ENCODE results near the gene PCNX2. TPM values are rescaled to one million over a fixed set of nuclear protein-coding genes. Genes with fewer than 3 reads are reported as not detected.

Gene PCNX2
- total RNA-seq, 3 donors from 2014 or later (not counting 1 experiment from before 2014, with no cell fraction given) = 12.9 to 25.8 (median 16.0) TPM

- 31% methylated on average over 2 of the region's 2 CpGs for whole genome bisulfite sequencing (ENCODE audit: insufficient coverage)
- Mint-ChIP-seq H3K9me3 (no peaks in the 10 kb centered on the region), H3K4me1 (no peaks in the 10 kb centered on the region), H3K27ac (no peak overlapping the region), H3K27me3 (ENCODE audit: low read depth in 2 of 2) (no peaks in the 10 kb centered on the region), H3K36me3 (no peaks in the 10 kb centered on the region), H3K4me3 (no peak overlapping the region)
- no peaks in the 10 kb centered on the region for H3K27me3 ChIP-seq (ENCODE audit: control insufficient read depth, insufficient read depth, low read length)
- TF ChIP-seq CTCF (IDR thresholded peaks at IDR 0.05) = no peak
- intact Hi-C loops (cut with micrococcal nuclease) = no loop called here
- no peak for ATAC-seq
- no peak overlapping the region for H3K4me3 ChIP-seq (ENCODE audit: low read length)
- H3K9me3 ChIP-seq (ENCODE audit: control insufficient read depth, insufficient read depth, low read length) = no peaks in the 10 kb centered on the region
- DNase-seq = no peak
- H3K36me3 ChIP-seq (ENCODE audit: control insufficient read depth, insufficient read depth, low read length) = no peaks in the 10 kb centered on the region
- H3K27ac ChIP-seq (ENCODE audit: low read length) = no peak overlapping the region
- no peaks in the 10 kb centered on the region for H3K4me1 ChIP-seq (ENCODE audit: control insufficient read depth, insufficient read depth, low read length)
Measured at GRCh38 chr1:233015965-233016364, 279.6 kb downstream of the PCNX2 start.

DNA sequence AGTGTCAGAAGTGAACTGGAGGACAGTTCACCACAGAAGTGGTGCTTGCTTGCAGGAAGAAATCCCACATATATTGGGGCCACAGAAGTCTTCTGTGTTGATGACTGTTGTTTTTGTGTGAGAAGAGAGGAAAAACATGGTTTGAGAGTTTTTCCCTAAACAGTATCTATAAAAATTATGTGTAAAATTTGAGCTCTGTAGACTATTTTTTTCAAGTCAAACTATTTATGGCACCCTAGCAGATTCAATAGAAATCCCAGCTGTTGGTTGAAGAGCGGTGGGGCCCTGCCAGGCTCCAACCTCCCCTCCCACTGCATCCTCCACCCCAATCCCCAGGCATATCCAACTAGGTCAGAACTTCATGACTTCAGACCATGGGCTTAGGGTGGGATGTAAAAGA lies 283.5 kb downstream of the PCNX2 start:
- Histone ChIP-seq H3K4me1 (ENCODE audit: control insufficient read depth, insufficient read depth, low read length) (no peaks in the 10 kb centered on the region), H3K27me3 (ENCODE audit: control insufficient read depth, insufficient read depth, low read length) (no peaks in the 10 kb centered on the region), H3K9me3 (ENCODE audit: control insufficient read depth, insufficient read depth, low read length) (no peaks in the 10 kb centered on the region), H3K27ac (ENCODE audit: low read length) (no peak overlapping the region), H3K4me3 (ENCODE audit: low read length) (no peak overlapping the region), H3K36me3 (ENCODE audit: control insufficient read depth, insufficient read depth, low read length) (no peaks in the 10 kb centered on the region)
- DNase-seq = no peak
- no peak for TF ChIP-seq CTCF (IDR thresholded peaks at IDR 0.05)
- no peaks in the 10 kb centered on the region for H3K27me3 Mint-ChIP-seq (ENCODE audit: low read depth in 2 of 2)
- intact Hi-C loops (cut with micrococcal nuclease) = no loop called here
- no peaks in the 10 kb centered on the region for H3K4me1 Mint-ChIP-seq
- no peak for ATAC-seq
- H3K9me3 Mint-ChIP-seq = no peaks in the 10 kb centered on the region
- H3K4me3 Mint-ChIP-seq = no peak overlapping the region
- no peaks in the 10 kb centered on the region for H3K36me3 Mint-ChIP-seq
- H3K27ac Mint-ChIP-seq = no peak overlapping the region
- WGBS (ENCODE audit: insufficient coverage) = 100% methylated on average over 1 of the region's 1 CpG

- ATAC-seq (no peak), DNase-seq (no peak)
- TF ChIP-seq CTCF (IDR thresholded peaks at IDR 0.05) = no peak
- Mint-ChIP-seq H3K27me3 (ENCODE audit: low read depth in 2 of 2) (no peaks in the 10 kb centered on the region), H3K4me3 (no peak overlapping the region), H3K36me3 (no peaks in the 10 kb centered on the region), H3K27ac (no peak overlapping the region), H3K9me3 (no peaks in the 10 kb centered on the region), H3K4me1 (no peaks in the 10 kb centered on the region)
- no peak overlapping the region for H3K4me3 ChIP-seq (ENCODE audit: low read length)
- no peaks in the 10 kb centered on the region for H3K27me3 ChIP-seq (ENCODE audit: control insufficient read depth, insufficient read depth, low read length)
- H3K9me3 ChIP-seq (ENCODE audit: control insufficient read depth, insufficient read depth, low read length) = no peaks in the 10 kb centered on the region
- H3K27ac ChIP-seq (ENCODE audit: low read length) = no peak overlapping the region
- no peaks in the 10 kb centered on the region for H3K36me3 ChIP-seq (ENCODE audit: control insufficient read depth, insufficient read depth, low read length)
- 66% methylated on average over 3 of the region's 3 CpGs for WGBS (ENCODE audit: insufficient coverage)
- intact Hi-C loops (cut with micrococcal nuclease) = no loop called here
- H3K4me1 ChIP-seq (ENCODE audit: control insufficient read depth, insufficient read depth, low read length) = no peaks in the 10 kb centered on the region
Measured at GRCh38 chr1:233010146-233010545, 285.4 kb downstream of the PCNX2 start.

DNA sequence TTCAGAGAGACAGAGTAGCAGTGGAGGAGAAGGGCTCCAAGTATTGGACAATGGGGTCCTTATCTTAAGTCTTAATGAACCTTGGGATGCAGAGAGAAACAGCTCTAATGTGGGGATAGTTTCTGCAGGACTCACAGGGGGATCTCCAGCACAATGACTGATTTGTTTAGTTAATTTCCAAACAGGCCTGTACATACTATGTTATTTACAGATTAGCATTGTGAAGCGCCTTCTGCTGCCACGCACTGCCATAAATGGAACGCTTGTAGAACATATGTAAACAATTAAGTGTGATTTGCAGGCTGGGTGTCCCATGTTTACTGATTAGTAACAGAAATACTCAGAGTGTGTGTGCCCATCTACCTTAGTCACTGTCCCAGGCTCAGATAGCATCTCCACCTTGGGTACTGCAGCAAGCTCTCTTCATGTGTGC lies 289.0 kb downstream of the PCNX2 start:
- intact Hi-C loops (cut with micrococcal nuclease) = no loop called here
- no peaks in the 10 kb centered on the region for H3K27me3 Mint-ChIP-seq (ENCODE audit: low read depth in 2 of 2)
- no peak for TF ChIP-seq CTCF (IDR thresholded peaks at IDR 0.05)
- Histone ChIP-seq H3K27ac (ENCODE audit: low read length) (no peak overlapping the region), H3K4me3 (ENCODE audit: low read length) (no peak overlapping the region), H3K9me3 (ENCODE audit: control insufficient read depth, insufficient read depth, low read length) (no peaks in the 10 kb centered on the region), H3K4me1 (ENCODE audit: control insufficient read depth, insufficient read depth, low read length) (no peaks in the 10 kb centered on the region), H3K36me3 (ENCODE audit: control insufficient read depth, insufficient read depth, low read length) (no peaks in the 10 kb centered on the region), H3K27me3 (ENCODE audit: control insufficient read depth, insufficient read depth, low read length) (no peaks in the 10 kb centered on the region)
- H3K36me3 Mint-ChIP-seq = no peaks in the 10 kb centered on the region
- 92% methylated on average over 3 of the region's 3 CpGs for WGBS (ENCODE audit: insufficient coverage)
- no peak for DNase-seq
- H3K9me3 Mint-ChIP-seq = peaks cover 0 to 2% of the 10 kb centered on the region in 2 donors
- H3K27ac Mint-ChIP-seq = no peak overlapping the region
- no peaks in the 10 kb centered on the region for H3K4me1 Mint-ChIP-seq
- no peak for ATAC-seq
- H3K4me3 Mint-ChIP-seq = no peak overlapping the region

Measured in natural killer cell (primary cell).